NB4 (cell line): Measurements from ENCODE around the gene SSR1.

Source experiments
- MYC ChIP-seq: IDR thresholded peaks from 2 replicates; pipeline ENCODE4 v1.6.1; 2011; ENCODE audit warnings: low read depth, low read length
- POLR2A ChIP-seq: IDR thresholded peaks from 2 replicates; pipeline ENCODE4 v1.6.1; 2011; ENCODE audit warnings: mild to moderate bottlenecking; ENCODE audit not compliant: insufficient read length; ENCODE audit errors: extremely low read depth
- TF ChIP-seq, protein P1 (sequence below): IDR thresholded peaks from one replicate; pipeline ENCODE4 v1.5.1; 2012; ENCODE audit warnings: low read depth, low read length
- TF ChIP-seq, protein P2 (sequence below): IDR thresholded peaks from 2 replicates; pipeline ENCODE4 v1.6.1; 2011; ENCODE audit warnings: low read depth, low read length

DNA sequence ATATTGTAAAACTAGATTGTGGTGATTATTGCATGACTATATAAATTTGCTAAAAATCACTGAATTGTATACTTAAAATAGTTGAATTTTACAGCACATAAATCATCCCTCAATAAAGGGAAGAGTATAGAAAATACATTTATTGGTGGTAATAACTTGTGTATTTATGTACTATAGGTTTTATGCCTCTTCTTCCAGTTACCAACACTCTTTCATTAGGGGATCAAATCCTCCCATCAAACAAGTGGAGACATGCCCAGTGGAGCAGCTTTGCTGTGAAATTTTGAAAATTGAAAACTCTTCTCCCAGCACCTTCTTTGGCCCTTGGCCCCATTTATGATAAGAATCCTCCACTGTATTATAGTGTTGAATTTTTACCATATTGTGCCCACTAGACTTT lies 10.1 kb upstream of the SSR1 start:
- TF ChIP-seq, protein P1, sequence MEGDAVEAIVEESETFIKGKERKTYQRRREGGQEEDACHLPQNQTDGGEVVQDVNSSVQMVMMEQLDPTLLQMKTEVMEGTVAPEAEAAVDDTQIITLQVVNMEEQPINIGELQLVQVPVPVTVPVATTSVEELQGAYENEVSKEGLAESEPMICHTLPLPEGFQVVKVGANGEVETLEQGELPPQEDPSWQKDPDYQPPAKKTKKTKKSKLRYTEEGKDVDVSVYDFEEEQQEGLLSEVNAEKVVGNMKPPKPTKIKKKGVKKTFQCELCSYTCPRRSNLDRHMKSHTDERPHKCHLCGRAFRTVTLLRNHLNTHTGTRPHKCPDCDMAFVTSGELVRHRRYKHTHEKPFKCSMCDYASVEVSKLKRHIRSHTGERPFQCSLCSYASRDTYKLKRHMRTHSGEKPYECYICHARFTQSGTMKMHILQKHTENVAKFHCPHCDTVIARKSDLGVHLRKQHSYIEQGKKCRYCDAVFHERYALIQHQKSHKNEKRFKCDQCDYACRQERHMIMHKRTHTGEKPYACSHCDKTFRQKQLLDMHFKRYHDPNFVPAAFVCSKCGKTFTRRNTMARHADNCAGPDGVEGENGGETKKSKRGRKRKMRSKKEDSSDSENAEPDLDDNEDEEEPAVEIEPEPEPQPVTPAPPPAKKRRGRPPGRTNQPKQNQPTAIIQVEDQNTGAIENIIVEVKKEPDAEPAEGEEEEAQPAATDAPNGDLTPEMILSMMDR, result no peak
- TF ChIP-seq POLR2A, result no peak
- TF ChIP-seq, protein P2, sequence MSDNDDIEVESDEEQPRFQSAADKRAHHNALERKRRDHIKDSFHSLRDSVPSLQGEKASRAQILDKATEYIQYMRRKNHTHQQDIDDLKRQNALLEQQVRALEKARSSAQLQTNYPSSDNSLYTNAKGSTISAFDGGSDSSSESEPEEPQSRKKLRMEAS, result no peak
- no peak for TF ChIP-seq MYC
